HFFc6 (cell line): ENCODE results near the gene METRN. TPM values are rescaled to one million over a fixed set of nuclear protein-coding genes. Genes with fewer than 3 reads are reported as not detected.

Experiments
- DNase-seq: peaks from one replicate; pipeline ENCODE4 v3.0.0-alpha.2; 2018
- H3K27ac Mint-ChIP-seq: 2 replicates; pipeline ENCODE4 v1.8.0; 2020; ENCODE audit warnings: mild to moderate bottlenecking, mixed read lengths
- H3K27me3 Mint-ChIP-seq: 2 replicates; pipeline ENCODE4 v1.8.0; 2021; ENCODE audit warnings: mild to moderate bottlenecking, moderate library complexity, mixed read lengths; ENCODE audit not compliant: insufficient read depth
- H3K36me3 Mint-ChIP-seq: 2 replicates; pipeline ENCODE4 v1.8.0; 2021; ENCODE audit warnings: low read depth, mixed read lengths
- H3K4me1 Mint-ChIP-seq: 2 replicates; pipeline ENCODE4 v1.8.0; 2020; ENCODE audit warnings: low read depth, mixed read lengths
- H3K4me3 Mint-ChIP-seq: 2 replicates; pipeline ENCODE4 v1.8.0; 2020; ENCODE audit warnings: mild to moderate bottlenecking, moderate library complexity, mixed read lengths
- H3K9me3 Mint-ChIP-seq: 2 replicates; pipeline ENCODE4 v1.8.0; 2020; ENCODE audit warnings: mild to moderate bottlenecking, mixed read lengths
- total RNA-seq, 6 experiments: library from RNA; stranded (reverse); fragmentation: NEBNext Ultra II Directional; extraction: Animal tissue kit (Norgen Biotek cat#: 25700); gene quantifications; 2 replicates in 1 of 6; 3 replicates in 5 of 6; pipeline ENCODE4 v1.2.3, GENCODE V29; 2021
- TF ChIP-seq, protein P1 (sequence below): fragments of 200-600 bp; sonication (generic); IDR thresholded peaks from 2 replicates; pipeline ENCODE4 v1.5.0; 2021; ENCODE audit warnings: antibody characterized with exemption, mild to moderate bottlenecking

Gene METRN
- total RNA-seq, 6 experiments from 2014 or later, result 61.5 to 103 (median 70.4) TPM

DNA sequence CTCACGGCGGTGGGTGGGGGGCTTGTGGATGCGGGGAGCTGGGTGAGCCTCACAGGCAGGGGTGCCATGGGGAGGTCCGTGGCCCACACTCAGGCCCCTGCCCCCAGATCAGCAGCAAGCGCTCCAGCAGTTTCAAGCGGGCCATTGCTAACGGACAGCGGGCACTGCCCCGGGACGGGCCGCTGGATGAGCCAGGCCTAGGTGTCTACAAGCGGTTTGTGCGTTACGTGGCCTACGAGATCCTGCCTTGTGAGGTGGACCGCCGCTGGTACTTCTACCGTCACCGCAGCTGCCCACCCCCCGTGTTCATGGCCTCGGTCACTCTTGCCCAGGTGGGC, 38.4 kb upstream of the METRN start:
- Mint-ChIP-seq H3K9me3 (no peaks in the 10 kb centered on the region), H3K4me3 (no peak overlapping the region), H3K27me3 (peaks cover 5% of the 10 kb centered on the region), H3K4me1 (peaks cover 7% of the 10 kb centered on the region), H3K27ac (no peak overlapping the region), H3K36me3 (peaks cover 3% of the 10 kb centered on the region; the same call in 1 of the 2 replicates)
- no peak for DNase-seq
- TF ChIP-seq, protein P1, sequence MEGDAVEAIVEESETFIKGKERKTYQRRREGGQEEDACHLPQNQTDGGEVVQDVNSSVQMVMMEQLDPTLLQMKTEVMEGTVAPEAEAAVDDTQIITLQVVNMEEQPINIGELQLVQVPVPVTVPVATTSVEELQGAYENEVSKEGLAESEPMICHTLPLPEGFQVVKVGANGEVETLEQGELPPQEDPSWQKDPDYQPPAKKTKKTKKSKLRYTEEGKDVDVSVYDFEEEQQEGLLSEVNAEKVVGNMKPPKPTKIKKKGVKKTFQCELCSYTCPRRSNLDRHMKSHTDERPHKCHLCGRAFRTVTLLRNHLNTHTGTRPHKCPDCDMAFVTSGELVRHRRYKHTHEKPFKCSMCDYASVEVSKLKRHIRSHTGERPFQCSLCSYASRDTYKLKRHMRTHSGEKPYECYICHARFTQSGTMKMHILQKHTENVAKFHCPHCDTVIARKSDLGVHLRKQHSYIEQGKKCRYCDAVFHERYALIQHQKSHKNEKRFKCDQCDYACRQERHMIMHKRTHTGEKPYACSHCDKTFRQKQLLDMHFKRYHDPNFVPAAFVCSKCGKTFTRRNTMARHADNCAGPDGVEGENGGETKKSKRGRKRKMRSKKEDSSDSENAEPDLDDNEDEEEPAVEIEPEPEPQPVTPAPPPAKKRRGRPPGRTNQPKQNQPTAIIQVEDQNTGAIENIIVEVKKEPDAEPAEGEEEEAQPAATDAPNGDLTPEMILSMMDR, result no peak

- no peak overlapping the region for H3K4me3 Mint-ChIP-seq
- DNase-seq, result no peak
- peaks cover 7% of the 10 kb centered on the region; the same call in 1 of the 2 replicates for H3K36me3 Mint-ChIP-seq
- no peak overlapping the region for H3K27ac Mint-ChIP-seq
- H3K27me3 Mint-ChIP-seq, result peaks cover 5% of the 10 kb centered on the region
- no peaks in the 10 kb centered on the region for H3K9me3 Mint-ChIP-seq
- peaks cover 10% of the 10 kb centered on the region for H3K4me1 Mint-ChIP-seq
- TF ChIP-seq, protein P1, result no peak
These were observed 38.0 kb upstream of the METRN start for GRCh38 chr16:676913-677312.

DNA sequence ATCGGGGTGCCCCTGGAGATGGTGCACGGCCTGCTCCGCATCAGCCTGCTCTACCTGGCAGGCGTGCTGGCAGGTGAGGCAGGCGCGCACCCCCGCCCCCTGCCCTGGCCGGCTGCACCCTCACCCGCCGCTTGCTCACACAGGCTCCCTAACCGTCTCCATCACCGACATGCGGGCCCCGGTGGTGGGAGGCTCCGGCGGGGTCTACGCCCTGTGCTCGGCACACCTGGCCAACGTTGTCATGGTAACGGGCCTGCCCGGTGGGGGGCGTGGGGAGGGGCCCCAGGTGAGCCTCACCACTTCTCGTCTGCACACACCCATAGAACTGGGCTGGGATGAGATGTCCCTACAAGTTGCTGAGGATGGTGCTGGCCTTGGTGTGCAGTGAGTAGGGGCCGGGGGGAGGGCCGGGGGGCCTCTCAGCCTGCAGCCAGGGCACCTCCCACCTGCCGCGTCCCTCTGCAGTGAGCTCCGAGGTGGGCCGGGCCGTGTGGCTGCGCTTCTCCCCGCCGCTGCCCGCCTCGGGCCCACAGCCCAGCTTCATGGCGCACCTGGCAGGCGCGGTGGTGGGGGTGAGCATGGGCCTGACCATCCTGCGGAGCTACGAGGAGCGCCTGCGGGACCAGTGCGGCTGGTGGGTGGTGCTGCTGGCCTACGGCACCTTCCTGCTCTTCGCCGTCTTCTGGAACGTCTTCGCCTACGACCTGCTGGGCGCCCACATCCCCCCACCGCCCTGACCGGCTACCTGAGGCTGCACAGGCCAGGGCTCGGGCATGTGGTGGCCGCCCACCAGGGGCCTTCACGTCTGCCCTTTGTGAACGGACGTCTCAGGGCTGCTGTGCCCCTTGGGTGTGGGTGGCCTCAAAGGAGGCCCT, 37.4 kb upstream of the METRN start:
- Mint-ChIP-seq H3K27me3 (peaks cover 5% of the 10 kb centered on the region), H3K9me3 (no peaks in the 10 kb centered on the region), H3K36me3 (peaks cover 10% of the 10 kb centered on the region; the same call in 1 of the 2 replicates), H3K4me1 (peaks cover 13% of the 10 kb centered on the region), H3K4me3 (no peak overlapping the region), H3K27ac (no peak overlapping the region)
- no peak for DNase-seq
- TF ChIP-seq, protein P1, result no peak

DNA sequence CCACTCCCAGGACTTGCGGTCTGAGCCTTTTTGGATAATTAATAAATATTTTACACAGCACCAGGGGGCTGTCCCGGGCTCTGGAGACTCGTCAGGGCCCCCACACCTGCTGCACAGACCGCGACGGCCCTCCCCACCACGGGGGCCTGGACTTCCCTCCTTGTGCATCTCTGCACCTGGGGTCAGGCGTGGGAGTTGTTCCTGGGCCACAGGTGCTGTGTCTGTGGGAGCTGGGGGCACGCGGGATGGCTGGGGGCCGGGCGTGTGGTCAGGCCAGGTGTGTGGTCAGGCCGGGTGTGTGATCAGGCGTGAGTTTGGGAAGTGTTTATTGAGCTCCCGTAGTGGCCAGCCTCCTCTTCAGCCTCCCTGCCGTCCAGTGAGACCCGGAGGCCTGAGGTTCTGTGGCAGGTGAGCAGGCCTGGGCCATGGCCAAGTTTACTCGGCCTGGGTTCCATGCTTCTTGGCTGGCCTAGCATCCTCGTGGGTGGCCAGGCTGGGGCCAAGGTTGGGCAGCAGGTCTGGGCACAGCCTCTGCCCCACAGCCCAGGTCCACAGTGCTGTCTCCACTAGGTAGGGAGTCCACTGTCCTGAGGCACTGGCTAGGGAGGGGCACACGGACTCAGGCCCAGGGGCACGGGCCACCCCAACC, 36.6 kb upstream of the METRN start:
- DNase-seq, result no peak
- TF ChIP-seq, protein P1, result no peak
- no peak overlapping the region for H3K4me3 Mint-ChIP-seq
- peaks cover 14% of the 10 kb centered on the region for H3K4me1 Mint-ChIP-seq
- H3K9me3 Mint-ChIP-seq, result no peaks in the 10 kb centered on the region
- H3K27me3 Mint-ChIP-seq, result peaks cover 5% of the 10 kb centered on the region
- peaks cover 12% of the 10 kb centered on the region; the same call in 1 of the 2 replicates for H3K36me3 Mint-ChIP-seq
- no peak overlapping the region for H3K27ac Mint-ChIP-seq

DNA sequence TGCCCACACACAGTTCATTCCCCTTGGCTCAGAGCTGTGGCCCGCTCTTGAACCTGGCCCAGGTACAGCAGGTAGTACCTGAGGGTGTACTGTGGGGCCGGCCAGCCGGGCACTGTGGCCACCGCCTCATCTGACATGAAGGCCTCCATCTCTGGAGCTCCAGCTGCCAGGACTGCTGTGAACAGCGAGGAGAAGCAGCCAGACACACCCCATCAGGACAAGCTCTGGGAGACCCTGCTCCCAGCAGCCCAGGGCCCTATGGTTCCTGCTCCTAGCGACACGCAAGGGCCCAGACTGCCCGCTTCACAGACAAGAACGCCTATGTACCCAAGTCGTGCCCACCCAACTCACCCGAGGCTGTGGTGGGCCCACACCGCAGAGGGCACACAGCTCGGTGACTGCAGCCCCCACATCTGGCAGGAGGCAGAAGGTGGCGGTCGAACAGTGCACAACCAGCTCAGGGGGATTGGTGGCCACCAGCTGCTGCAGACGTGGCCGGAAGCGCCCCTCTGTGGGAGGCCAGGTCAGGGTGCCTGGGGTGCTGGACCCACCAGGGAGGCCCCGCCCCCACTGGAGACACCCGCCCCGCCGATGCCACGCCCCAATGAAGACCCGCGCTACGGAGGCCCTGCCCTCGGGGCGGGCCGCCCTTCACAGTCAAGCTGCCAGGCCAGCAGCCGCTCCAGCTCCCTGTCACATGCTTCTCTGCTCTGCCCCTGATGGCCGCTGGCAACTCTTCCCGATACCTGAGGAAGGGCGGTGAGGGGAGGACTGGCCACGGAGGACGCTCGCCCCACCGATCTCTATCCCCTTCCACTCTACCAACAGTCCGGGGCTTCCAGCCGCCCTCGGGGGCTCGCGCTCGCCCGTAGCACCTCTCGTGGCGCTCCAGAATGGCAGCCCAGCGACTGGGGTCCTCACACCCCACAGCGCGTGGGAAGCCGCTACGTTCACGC, 35.8 kb upstream of the METRN start:
- DNase-seq, result peak; percentile 34
- H3K4me3 Mint-ChIP-seq, result peak overlapping the region; percentile 72
- TF ChIP-seq, protein P1, result no peak
- peak overlapping the region; percentile 49 for H3K27ac Mint-ChIP-seq
- H3K27me3 Mint-ChIP-seq, result peaks cover 5% of the 10 kb centered on the region
- peaks cover 12% of the 10 kb centered on the region; the same call in 1 of the 2 replicates for H3K36me3 Mint-ChIP-seq
- no peaks in the 10 kb centered on the region for H3K9me3 Mint-ChIP-seq
- peaks cover 14% of the 10 kb centered on the region for H3K4me1 Mint-ChIP-seq
